Measurements from ENCODE around the gene TMEM169.

TMEM169 gene

DNA sequence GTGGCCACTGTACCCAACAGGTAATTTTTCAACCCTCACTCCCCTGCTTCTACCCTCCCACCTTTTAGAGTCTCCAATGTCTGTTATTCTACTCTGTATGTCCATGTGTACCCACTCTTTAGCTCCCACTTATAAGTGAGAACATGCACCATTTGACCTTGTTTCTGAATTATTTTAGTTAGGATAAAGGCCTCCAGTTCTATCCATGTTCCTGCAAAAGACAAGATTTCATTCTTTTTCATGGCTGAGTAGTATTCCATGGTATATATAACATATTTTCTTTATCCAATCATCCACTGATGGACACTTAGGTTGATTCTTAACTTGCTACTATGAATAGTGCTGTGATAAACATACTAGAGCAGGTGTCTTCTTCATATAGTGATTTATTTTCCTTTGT, 9.2 kb upstream of the TMEM169 start:
- no peak overlapping the region for H3K4me3 ChIP-seq (ENCODE audit: low read depth, low read length)
- TF ChIP-seq MYC (IDR thresholded peaks at IDR 0.05; ENCODE audit: low read depth, low read length), result no peak
- TF ChIP-seq, protein P1, sequence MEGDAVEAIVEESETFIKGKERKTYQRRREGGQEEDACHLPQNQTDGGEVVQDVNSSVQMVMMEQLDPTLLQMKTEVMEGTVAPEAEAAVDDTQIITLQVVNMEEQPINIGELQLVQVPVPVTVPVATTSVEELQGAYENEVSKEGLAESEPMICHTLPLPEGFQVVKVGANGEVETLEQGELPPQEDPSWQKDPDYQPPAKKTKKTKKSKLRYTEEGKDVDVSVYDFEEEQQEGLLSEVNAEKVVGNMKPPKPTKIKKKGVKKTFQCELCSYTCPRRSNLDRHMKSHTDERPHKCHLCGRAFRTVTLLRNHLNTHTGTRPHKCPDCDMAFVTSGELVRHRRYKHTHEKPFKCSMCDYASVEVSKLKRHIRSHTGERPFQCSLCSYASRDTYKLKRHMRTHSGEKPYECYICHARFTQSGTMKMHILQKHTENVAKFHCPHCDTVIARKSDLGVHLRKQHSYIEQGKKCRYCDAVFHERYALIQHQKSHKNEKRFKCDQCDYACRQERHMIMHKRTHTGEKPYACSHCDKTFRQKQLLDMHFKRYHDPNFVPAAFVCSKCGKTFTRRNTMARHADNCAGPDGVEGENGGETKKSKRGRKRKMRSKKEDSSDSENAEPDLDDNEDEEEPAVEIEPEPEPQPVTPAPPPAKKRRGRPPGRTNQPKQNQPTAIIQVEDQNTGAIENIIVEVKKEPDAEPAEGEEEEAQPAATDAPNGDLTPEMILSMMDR (IDR thresholded peaks at IDR 0.05; ENCODE audit: low read depth, low read length), result no peak
- TF ChIP-seq, protein P2, sequence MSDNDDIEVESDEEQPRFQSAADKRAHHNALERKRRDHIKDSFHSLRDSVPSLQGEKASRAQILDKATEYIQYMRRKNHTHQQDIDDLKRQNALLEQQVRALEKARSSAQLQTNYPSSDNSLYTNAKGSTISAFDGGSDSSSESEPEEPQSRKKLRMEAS (IDR thresholded peaks at IDR 0.05; ENCODE audit: low read depth, low read length), result no peak
- TF ChIP-seq POLR2A (IDR thresholded peaks at IDR 0.05; ENCODE audit: extremely low read depth, insufficient read length), result no peak
- no peak for DNase-seq (ENCODE audit: low read depth)

DNA sequence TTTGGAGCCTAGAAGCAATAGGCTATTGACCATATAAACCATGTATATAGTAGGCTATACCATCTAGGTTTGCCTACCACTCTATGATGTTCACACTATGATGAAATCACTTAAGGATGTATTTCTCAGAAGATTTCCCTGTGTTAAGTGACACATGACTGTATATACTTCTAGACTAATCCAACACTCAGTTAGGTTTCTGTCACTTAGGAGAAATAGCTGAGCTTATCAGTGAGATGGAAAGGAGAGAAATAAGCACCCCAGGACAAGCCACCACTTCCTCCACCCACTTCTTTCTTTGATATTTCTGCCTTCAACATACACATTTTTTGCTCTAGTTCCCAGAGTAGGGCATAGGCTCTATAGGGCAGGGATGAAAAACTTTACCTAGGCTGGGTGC, 7.9 kb upstream of the TMEM169 start:
- DNase-seq (ENCODE audit: low read depth), result no peak
- H3K4me3 ChIP-seq (ENCODE audit: low read depth, low read length), result no peak overlapping the region
- TF ChIP-seq, protein P1 (IDR thresholded peaks at IDR 0.05; ENCODE audit: low read depth, low read length), result no peak
- TF ChIP-seq, protein P2 (IDR thresholded peaks at IDR 0.05; ENCODE audit: low read depth, low read length), result no peak
- TF ChIP-seq MYC (IDR thresholded peaks at IDR 0.05; ENCODE audit: low read depth, low read length), result no peak
- no peak for TF ChIP-seq POLR2A (IDR thresholded peaks at IDR 0.05; ENCODE audit: extremely low read depth, insufficient read length)

DNA sequence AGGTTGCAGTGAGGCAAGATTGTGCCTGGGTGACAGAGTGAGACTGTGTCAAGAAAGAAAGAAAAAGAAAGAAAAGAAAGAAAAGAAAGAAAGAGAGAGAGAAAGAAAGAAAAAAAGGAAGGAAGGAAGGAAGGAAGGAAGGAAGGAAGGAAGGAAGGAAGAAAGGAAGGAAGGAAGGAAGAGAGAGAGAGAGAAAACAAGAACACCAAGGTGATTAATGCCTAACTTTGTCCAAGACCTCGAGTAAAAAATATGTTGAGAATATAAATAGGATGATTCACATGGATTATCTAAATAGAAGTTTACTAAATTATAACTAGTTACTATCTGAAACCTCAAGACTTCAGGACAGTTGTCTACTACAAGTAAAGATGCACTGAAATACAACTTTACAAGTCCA, 7.3 kb upstream of the TMEM169 start:
- TF ChIP-seq, protein P1 (IDR thresholded peaks at IDR 0.05; ENCODE audit: low read depth, low read length), result no peak
- TF ChIP-seq MYC (IDR thresholded peaks at IDR 0.05; ENCODE audit: low read depth, low read length), result no peak
- TF ChIP-seq, protein P2 (IDR thresholded peaks at IDR 0.05; ENCODE audit: low read depth, low read length), result no peak
- no peak overlapping the region for H3K4me3 ChIP-seq (ENCODE audit: low read depth, low read length)
- DNase-seq (ENCODE audit: low read depth), result no peak

DNA sequence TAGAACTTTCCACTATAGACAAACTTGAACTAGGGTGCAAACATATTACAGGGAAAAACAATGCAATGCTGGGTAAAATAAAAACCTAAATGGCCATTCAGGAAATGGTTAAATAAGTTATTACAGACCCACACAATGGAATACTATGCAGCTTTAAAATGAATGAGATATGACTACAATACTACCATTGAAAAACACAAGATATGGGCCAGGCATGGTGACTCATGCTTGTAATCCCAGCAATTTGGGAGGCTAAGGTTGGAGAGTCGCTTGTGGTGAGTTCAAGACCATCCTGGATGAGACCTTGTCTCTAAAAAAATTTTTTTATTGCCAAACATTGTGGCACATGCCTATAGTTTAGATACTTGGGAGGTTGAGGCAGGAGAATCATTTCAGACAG, 6.9 kb upstream of the TMEM169 start:
- DNase-seq (ENCODE audit: low read depth), result no peak
- no peak overlapping the region for H3K4me3 ChIP-seq (ENCODE audit: low read depth, low read length)
- TF ChIP-seq POLR2A (IDR thresholded peaks at IDR 0.05; ENCODE audit: extremely low read depth, insufficient read length) (no peak), MYC (IDR thresholded peaks at IDR 0.05; ENCODE audit: low read depth, low read length) (no peak)
- TF ChIP-seq, protein P1 (IDR thresholded peaks at IDR 0.05; ENCODE audit: low read depth, low read length), result no peak
- TF ChIP-seq, protein P2 (IDR thresholded peaks at IDR 0.05; ENCODE audit: low read depth, low read length), result no peak

DNA sequence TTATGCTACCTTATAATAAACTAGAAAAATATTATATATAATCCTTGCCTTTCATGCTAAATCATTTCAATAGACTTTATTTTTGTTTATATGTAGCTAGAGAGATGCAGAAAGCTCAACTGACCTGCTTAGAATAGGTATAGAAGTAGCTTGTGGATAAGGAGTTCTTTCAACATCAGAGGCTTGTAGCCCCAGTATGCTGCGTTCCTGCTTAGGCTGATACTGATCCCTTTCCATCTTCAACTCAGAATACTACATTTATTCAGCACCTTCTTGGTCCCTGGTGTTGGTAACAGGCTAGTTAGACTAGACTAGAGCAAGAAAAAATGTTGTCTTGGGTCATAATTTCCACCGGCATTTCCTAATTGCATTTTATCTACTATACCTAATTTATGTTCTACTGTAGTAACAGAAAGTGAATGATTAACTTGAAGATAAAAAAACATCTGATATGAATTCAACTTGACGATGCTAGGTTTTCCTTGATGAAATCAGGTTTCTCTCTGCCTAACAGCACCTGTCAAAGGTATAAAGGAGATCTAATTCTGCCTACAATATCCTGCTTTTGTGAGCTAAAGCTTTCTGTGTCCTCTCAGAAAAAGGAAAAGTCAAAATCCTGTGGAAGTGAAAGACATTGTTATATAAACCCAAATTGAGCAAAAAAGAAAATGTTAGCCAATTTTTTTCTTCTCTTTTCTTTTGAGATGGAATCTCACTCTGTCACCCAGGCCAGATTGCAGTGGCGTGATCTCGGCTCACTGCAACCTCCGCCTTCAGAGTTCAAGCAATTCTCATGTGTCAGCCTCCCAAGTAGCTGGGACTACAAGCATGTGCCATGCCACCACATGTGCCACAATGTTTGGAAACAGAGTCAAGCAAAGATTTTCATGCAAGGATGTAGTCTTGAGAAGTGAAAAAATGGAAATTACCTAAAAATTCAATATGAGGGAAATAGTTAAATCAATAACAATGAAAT, 5.9 kb upstream of the TMEM169 start:
- no peak overlapping the region for H3K4me3 ChIP-seq (ENCODE audit: low read depth, low read length)
- TF ChIP-seq, protein P2 (IDR thresholded peaks at IDR 0.05; ENCODE audit: low read depth, low read length), result no peak
- TF ChIP-seq, protein P1 (IDR thresholded peaks at IDR 0.05; ENCODE audit: low read depth, low read length), result no peak
- TF ChIP-seq POLR2A (IDR thresholded peaks at IDR 0.05; ENCODE audit: extremely low read depth, insufficient read length) (no peak), MYC (IDR thresholded peaks at IDR 0.05; ENCODE audit: low read depth, low read length) (no peak)
- DNase-seq (ENCODE audit: low read depth), result no peak
